Measurements from ENCODE around the gene PRPF38B.

Gene PRPF38B

GRCh38 chr1:108716437-108717230 lies 24.5 kb downstream of the PRPF38B start:
- DNase-seq (ENCODE audit: low read depth in 1 of 2, low spot score in 1 of 2), result no peak

DNA sequence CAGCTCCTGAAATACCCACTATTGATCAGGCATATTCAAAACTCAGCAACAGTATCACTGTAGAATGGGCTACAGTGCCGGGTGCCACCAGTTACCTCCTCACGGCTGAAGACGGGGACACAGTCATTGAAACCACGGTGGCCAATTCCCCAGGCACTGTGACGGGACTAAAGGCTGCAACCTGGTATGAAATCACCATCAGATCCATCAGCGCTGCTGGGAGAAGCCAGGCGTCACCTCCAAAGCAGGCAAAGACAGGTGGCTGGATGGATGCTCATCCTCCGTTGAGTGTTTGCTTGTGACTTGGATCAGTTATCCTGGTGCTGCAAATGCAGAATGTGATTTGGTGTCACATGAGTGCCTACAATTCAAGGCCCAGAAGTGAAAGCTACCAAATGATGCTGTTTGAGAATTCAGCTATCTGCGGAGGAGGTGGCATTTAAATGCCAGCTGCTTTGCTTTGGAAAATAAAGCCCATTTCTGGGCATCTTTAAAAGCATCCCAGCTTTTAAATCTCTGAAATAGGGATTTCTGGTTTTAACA lies 25.7 kb downstream of the PRPF38B start:
- DNase-seq (ENCODE audit: low read depth in 1 of 2, low spot score in 1 of 2), result no peak

- no peak for DNase-seq (ENCODE audit: low read depth in 1 of 2, low spot score in 1 of 2)
Measured at GRCh38 chr1:108718927-108719655, 27.0 kb downstream of the PRPF38B start.

DNA sequence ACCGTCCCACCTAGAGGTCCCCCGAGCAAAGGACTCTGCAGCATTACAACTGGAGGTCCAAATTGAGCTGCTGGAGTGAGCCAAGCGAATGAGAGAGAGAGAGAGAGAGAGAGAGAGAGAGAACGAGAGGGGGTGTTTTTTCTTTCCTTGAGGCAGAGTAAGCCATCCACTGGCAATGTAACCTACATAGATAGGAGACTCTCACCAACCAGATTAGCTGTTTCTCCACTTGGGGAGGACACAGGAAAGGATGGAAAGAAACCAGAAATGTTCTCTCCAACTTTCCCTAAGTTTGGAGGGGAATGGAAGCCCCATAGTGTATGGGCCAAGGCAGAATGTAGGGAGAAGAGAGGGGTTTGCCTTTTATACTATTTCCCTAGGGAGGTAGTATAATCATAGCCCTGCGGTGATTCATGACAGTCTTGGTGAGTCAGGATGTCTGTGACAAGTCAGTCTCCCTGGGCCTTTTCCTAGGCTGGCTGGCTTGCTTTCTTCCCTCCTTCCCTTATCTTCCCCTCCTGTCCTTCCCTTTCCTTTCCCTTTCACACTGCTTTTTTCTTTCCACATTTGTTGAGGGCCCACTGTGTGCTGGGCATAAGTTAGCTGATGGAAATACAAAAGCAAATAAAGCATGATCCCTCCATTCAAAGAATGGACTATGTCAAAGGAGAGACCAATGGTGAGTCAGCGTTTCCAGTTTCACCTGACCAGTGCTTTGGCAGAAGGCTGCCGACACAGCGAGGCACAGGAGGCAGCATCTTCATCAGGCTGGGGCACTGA lies 27.7 kb downstream of the PRPF38B start:
- no peak for DNase-seq (ENCODE audit: low read depth in 1 of 2, low spot score in 1 of 2)

- DNase-seq (ENCODE audit: low read depth in 1 of 2, low spot score in 1 of 2), result no peak
Measured at GRCh38 chr1:108722292-108722691, 30.2 kb downstream of the PRPF38B start.

DNA sequence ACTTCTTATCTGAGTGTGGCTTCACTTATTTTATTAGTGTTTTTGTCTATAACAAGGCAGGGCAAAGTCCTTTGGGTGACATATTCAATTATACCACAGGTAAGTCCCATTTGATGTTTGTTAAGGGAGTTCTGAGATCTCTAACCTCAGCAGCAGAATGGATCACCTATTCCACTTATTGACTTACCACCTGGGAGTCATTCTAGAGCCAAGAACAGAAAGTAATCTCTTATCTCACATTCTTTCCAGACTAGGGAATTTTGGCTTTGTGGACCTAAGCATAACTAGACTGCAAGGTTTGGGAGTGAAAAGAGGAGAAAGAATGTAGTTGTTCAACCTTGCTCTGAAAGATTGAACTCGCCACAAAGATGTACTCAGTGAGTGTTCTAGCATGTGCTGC lies 33.8 kb downstream of the PRPF38B start:
- no peak for DNase-seq (ENCODE audit: low read depth in 1 of 2, low spot score in 1 of 2)

DNA sequence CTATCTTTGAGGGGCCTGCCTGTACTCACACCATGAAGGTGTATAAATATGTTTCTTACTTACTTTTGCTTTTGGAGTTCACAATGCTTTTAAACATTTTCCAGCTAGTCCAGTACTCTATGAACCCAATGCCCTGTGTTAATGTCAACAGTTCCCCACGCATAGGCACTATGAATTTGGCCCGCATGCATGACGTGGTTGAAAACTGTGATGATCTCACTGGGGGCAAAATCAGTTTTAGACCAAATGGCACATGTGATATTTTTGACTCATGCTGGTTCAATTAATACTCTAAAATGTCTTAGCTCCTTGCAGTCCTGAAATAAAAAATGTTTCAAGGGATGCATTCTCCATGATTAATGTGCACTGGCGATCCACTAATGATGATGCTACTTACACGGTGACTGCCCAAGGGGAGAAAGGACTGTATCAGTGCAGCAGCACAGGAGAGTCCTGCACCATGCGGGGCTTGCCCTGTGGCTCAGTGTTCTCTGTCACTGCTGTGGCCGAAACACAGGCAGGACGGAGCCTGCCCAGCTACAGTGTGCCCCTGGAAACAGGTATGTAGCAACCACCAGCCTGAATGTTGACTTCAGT lies 36.3 kb downstream of the PRPF38B start:
- no peak for DNase-seq (ENCODE audit: low read depth in 1 of 2, low spot score in 1 of 2)

GRCh38 chr1:108729481-108729880 lies 37.4 kb downstream of the PRPF38B start:
- DNase-seq (ENCODE audit: low read depth in 1 of 2, low spot score in 1 of 2), result no peak

DNA sequence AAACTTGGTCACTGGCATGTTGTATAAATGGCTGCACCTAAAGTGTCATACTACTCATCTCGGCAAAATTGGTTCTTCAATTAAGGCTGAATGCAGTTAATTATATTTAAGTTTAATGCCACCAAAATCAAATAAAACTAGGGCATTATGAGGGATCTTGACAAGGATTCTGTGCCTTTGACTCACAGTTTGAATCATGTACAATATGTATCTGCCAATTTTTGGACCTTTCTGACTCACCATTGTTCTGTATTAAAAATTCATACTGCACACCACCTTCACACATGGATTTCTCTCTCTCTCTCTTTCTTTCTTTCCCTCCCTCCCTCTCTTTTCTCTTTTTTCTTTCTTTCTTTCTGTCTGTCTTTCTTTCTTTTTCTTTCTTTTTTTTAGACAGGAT lies 40.3 kb downstream of the PRPF38B start:
- DNase-seq (ENCODE audit: low read depth in 1 of 2, low spot score in 1 of 2), result no peak

GRCh38 chr1:108734171-108734865 lies 42.2 kb downstream of the PRPF38B start:
- DNase-seq (ENCODE audit: low read depth in 1 of 2, low spot score in 1 of 2), result no peak

GRCh38 chr1:108742253-108742652 lies 50.1 kb downstream of the PRPF38B start:
- no peak for DNase-seq (ENCODE audit: low read depth in 1 of 2, low spot score in 1 of 2)

DNA sequence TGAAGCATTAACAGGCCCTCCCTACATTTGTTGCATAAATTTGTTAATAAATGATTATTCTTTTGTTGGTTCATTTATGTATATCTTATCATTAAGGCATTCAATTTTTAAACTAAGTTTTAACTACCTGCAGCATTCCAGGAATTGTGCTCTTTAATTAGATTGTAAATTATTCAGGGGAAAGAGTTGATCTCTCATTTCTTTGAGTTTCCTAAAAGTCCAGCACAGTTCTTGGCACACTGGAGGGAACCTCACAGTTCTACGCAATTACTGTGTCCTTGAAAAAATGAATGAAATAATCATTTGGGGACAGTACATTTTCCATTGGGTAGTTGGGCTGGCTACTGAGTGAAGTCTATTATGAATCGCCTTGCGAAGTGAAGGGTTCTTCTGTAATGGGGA lies 53.9 kb downstream of the PRPF38B start:
- no peak for DNase-seq (ENCODE audit: low read depth in 1 of 2, low spot score in 1 of 2)

- peak; percentile 100 for DNase-seq (ENCODE audit: low read depth in 1 of 2, low spot score in 1 of 2)
Measured at GRCh38 chr1:108746382-108747170, 54.5 kb downstream of the PRPF38B start, which contains the start of gene STXBP3. Gene STXBP3 (plus strand): TSS chr1:108746674. CDS start chr1:108746738, 64 bp downstream.

GRCh38 chr1:108747171-108747850 lies 55.2 kb downstream of the PRPF38B start:
- peak in 1 of 2 donors; percentile 22 for DNase-seq (ENCODE audit: low read depth in 1 of 2, low spot score in 1 of 2)

GRCh38 chr1:108747898-108748297 lies 55.8 kb downstream of the PRPF38B start:
- DNase-seq (ENCODE audit: low read depth in 1 of 2, low spot score in 1 of 2), result no peak

- no peak for DNase-seq (ENCODE audit: low read depth in 1 of 2, low spot score in 1 of 2)
Measured at GRCh38 chr1:108749081-108749480, 57.0 kb downstream of the PRPF38B start.

DNA sequence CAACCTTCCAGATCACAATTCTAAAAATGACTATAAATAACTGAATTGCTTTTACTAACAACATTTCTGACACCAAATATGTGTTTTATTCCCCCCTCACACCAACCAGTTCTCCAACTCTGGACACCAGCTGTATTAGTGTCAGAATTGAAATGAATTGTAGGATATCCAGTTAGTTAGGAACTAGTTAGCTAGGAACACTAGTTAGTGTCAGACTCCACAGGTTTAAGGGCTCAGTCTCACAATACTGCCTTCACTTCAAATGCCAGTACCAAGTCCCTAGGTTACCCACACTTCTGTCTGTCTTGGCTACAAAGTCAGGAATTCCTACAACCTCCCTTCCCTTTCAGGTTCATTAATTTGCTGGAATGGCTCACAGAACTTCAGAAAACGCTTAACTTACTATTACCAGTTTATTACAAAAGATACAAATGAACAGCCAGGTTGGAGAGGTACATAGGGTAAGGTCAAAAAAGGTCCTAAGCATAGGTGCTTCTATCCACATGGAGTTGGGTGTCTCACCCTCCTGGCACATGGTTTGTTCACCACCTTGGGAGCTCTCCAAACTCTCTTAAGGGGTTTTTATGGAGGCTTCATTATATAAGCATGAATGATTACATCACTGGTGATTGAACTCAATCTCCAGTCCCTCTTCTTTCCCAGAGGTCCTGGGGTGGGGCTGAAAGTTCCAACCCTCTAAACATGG lies 58.5 kb downstream of the PRPF38B start:
- DNase-seq (ENCODE audit: low read depth in 1 of 2, low spot score in 1 of 2), result no peak
